ENCODE measurements around the gene KMT2B.

KMT2B gene

DNA sequence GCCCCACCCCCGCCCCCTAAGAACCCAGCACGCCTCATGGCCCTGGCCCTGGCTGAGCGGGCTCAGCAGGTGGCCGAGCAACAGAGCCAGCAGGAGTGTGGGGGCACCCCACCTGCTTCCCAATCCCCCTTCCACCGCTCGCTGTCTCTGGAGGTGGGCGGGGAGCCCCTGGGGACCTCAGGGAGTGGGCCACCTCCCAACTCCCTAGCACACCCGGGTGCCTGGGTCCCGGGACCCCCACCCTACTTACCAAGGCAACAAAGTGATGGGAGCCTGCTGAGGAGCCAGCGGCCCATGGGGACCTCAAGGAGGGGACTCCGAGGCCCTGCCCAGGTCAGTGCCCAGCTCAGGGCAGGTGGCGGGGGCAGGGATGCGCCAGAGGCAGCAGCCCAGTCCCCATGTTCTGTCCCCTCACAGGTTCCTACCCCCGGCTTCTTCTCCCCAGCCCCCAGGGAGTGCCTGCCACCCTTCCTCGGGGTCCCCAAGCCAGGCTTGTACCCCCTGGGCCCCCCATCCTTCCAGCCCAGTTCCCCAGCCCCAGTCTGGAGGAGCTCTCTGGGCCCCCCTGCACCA lies 69.5 kb downstream of the KMT2B start:
- TF ChIP-seq, protein P1, sequence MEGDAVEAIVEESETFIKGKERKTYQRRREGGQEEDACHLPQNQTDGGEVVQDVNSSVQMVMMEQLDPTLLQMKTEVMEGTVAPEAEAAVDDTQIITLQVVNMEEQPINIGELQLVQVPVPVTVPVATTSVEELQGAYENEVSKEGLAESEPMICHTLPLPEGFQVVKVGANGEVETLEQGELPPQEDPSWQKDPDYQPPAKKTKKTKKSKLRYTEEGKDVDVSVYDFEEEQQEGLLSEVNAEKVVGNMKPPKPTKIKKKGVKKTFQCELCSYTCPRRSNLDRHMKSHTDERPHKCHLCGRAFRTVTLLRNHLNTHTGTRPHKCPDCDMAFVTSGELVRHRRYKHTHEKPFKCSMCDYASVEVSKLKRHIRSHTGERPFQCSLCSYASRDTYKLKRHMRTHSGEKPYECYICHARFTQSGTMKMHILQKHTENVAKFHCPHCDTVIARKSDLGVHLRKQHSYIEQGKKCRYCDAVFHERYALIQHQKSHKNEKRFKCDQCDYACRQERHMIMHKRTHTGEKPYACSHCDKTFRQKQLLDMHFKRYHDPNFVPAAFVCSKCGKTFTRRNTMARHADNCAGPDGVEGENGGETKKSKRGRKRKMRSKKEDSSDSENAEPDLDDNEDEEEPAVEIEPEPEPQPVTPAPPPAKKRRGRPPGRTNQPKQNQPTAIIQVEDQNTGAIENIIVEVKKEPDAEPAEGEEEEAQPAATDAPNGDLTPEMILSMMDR (IDR thresholded peaks at IDR 0.05; ENCODE audit: low read depth, low read length, missing control alignments), result no peak
- in situ Hi-C loops (cut with HindIII; ENCODE audit: low sequenced_read_pairs), result no loop called here
- DNase-seq (ENCODE audit: low read depth), result no peak
- no peak overlapping the region for H3K4me3 ChIP-seq (ENCODE audit: low read depth, low read length)
